NCI-H1048 (cell line): ENCODE results near the gene AFF3.

ENCODE experiments used
- DNase-seq: peaks from one replicate; lab custom pipeline; 2025; lab: John Stamatoyannopoulos, UW

AFF3 gene

DNA sequence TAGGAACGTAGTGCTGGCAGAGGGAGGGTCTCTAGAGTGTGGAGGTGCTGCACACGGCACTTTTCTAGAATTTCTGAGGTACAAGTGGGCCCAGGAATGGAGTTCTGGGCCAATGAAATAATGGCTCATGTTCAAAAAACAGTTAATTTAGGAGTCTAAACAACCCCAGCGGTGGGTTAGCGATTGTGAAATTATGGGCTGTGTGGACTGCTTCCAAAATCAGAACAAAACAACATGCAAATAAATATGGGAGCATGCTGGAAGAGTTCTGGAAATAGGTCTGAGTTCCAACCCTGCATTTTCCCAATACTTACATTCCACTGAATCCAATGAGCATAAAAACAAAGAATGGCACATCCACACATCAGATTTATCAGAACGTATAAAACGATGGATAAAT is 317.6 kb downstream of the AFF3 start:
- no peak for DNase-seq

DNA sequence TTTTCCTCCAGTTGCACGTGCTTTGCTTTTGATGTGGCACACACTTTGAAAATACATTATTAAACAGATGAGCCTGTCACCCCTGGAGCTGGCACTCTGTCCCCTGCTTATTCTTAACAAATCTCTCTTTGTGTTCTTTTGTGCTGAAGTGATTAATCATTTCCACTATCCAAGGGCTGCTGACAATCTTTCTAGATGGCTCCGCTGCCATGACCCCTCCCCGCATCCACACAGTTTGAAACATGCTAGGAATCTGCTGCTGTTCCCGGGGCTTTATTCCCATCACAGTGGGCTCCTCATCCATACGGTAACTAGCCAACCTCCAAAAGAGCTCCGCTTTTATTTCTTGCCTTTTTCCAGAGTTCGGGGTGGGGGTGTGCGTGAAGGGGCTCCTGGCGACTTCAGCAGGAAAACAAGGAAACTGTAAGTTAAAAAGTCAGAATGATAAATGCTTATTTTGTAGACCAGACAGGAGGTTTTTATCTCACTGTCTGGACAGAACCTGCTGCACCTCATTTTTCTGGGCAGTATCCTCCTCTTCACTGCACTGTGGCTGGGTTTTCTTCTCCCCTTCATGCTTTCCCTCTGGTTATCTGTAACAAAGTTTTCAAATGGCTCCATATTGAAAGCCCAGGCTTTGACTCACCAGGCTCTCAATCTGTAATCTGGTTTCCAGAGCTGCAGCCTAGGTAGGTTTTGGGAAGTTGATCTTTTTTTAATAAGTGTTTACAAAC is 319.7 kb downstream of the AFF3 start:
- no peak for DNase-seq

DNA sequence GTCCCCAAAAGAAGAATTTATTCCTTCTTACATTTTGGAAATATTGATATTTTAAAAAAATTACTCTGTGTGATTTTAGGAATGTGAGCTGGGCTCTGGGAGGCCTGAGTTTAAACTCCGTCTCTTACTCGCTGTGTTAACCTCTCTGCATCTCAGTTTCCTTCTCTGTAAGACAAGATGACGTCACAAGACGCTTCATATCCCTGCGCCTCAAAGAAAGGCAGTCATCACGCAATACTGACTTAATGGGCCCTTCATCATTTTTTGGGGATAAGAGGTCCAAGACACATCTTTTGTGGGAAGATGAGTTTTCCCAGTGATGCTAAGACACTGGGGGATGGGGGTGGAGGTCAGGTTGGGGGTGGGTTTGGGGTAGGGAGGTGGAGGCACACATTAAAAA is 320.4 kb downstream of the AFF3 start:
- no peak for DNase-seq

DNA sequence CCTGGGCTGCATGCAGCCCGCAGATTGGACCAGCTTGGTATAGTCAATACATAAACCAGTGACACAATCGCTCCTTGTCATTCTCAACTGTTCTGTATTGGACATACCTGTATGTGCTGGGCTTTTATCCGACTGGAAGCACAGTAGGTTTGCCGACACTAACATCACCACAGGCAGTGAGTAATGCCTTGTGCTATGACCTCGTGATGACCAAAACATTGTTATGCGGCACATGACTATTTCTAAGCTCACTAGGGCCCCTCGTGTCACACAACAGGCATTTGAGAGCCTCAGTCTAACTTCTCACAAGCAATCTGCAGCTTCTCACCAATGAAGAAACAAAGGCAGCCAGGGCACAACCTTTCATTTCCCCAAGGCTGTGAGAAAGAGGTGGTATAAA is 320.8 kb downstream of the AFF3 start:
- no peak for DNase-seq

DNA sequence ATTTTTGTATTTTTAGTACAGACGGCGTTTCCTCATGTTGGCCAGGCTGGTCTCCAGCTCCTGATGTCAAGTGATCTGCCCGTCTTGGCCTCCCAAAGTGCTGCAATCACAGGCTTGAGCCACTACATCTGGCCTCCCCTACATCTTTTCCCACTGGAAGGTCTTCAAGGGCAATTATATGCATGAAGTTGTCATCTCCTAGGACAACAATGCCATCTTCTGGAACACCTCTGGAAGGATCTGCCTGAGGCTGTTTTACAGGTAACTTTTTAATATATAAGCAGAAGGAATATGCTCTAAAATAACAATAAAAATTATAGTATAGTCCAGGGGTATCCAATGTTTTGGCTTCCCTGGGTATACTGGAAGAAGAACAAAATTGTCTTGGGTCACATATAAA is 321.4 kb downstream of the AFF3 start:
- DNase-seq: no peak

DNA sequence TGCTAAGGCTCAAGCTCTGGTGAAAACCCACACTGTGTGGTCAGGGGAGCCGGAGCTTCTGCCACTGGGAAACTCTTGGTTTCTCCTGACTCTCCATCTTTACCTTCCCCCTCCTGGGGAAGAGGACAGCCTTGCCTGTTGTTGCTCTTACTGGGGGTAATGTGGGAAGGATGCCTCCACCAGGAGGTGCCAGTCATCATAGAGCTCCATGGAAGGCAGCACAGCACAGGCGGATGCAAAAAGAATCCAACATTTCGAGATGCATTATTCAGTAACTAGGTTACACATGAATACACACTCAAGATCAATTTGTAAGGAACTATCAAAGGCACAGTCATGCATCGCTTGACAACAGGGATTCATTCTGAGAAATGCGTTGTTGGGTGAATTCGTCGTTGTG is 322.6 kb downstream of the AFF3 start:
- no peak for DNase-seq

DNA sequence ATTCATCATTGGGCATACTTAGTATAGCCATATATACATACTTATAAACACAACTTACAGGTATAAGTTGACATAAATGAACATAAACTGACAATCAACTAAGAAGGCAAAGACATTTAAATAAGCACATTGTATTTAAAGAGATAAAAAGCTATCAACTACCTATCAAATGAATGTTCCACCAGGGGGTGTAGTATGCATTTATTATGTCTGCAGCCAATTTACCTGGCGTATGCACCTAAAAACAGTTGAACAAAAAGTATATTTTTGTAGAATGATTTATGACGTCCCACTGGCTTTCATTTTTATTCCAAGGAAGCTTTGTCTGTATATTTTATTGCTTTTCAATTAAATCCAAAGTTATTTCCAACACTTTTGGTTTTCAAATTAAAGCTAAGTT is 323.5 kb downstream of the AFF3 start:
- no peak for DNase-seq

DNA sequence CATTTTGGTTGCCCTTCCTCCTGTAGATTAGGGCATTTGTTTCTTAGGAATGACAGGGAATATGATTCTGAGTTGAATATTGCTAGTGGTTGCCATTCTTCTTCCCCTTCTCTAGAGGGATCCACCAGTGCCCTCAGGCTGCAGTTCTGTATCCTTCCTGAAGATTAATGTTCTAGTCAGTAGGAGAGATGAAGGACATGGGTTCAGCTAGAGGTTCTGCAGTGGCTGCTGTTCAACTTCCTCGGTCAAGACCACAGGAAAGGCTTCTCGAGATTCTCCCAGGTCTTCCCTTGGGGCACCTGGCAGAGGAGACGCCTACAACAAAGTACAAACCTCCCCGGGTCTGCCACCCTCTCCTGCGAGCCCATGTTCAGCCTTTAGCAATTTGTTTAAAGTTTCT is 325.5 kb downstream of the AFF3 start:
- no peak for DNase-seq

DNA sequence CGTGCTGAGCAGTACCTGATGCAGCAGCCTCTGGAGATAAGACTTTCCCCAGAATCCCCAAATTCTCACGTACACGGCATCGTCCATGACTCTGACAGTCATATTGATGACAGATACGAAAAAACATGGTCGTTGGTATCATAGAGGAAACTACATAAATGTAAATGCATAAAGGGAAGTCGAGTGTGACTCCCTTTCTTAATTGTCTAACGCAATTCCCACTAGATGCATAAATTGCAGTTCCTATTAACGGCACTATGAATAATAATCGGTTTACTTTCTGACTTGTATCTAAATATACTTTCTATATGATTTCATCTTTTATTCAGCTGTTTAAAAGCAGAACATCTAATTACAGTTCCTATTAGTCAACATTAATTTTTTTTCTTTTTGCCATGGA is 330.0 kb downstream of the AFF3 start:
- no peak for DNase-seq

DNA sequence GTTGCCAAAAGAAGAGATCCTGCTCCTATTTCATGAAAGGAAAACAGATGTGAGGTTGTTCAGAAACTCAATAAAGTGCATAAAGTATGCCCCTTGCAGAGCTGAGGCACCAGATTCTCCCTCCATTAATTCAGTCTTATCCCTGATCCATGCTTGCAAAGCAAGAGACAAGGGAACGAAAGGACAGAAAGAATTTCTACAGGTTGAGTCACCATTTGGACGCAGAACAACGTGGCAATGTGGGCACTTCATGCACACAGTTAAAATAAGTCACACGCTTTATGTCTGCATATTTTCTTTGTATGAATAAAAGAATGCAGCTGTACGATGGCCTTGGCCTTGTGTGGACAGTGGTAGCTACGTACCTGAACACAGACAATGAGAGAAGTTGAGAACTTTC is 330.8 kb downstream of the AFF3 start:
- no peak for DNase-seq

DNA sequence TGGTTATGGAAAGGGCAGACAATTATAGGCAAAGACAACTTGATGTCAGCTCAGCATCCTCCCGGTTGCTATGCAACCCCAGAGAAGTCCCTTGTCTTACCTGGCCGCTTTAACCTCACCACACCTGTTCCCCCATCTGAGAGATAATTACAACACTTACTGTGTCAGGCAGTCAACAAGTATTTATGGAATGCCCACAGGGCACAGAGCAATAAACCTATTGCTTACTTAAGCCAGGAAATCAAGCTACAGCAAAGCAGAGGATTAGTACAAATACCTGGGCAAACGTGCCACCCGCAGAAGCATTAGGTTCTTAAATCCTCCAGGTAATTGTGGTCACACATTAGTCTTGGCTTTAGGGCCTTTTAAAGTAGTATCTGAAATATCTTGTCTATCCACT is 332.2 kb downstream of the AFF3 start:
- no peak for DNase-seq

DNA sequence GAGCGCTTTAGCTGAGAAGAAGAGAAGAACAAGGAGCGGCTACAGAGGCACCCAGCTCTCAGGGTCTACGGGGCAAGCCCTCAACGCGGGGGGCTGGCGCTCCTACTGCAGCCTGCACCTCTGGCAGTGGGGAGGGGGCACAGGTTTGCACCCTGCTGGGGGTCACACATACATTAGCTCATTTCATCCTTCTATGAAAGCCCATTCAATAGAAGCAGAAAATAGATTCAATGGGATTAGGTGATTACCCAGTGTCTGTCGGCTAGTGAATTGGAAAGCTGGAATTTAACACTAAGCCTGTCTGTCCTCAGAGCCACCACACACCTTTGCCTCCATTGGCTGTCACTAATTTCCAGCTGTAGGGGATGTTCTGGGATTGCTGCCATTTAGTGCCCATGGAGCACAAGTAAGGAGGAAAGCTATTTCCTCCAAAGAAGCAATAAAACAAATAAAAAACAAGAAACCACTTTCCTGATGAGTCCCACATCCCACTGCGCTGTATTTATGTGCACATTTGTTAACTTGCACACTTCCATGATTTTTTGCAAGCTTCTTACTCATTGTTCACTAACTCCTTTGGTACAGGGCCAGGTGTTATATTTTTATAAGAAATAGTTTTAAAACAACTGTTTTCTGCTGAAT is 333.0 kb downstream of the AFF3 start:
- no peak for DNase-seq

DNA sequence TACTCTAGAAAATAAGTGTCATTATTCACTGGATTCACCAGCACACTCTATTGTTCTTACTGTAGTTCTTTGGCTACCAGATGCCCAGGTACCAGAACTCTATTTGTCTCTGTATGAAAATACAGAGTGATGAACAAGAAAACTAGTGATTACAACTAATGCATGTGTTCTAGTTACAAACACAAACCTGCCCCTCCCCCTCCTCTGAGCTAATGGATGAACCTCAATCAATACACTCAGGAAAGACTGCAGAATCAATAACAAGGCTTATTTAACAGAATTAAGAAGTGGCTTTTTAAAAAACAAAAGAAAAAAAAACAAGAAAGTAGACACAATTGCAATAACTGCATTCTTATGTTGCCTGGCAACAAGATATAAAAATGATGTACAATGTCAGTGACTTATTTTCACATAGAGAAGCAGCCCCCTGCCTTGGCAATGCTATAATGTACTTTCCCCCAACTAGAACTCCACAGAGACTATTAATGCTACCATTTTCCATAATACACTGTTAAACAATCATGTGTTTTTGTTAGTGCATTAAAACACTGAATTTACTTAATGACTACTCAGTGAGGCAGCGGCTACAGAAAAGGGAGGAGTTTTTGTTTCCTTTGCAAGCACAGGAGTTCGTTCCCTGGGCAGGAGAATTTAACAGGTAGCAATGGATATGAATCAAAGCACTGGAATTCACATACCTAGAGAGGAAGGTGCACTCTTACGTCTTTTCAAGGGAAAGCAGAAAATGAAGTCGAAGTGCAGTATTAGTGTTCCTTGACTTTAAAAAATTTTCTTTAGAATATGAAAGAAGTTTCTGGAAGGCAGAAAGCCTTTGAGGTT is 333.8 kb downstream of the AFF3 start:
- DNase-seq: no peak

DNA sequence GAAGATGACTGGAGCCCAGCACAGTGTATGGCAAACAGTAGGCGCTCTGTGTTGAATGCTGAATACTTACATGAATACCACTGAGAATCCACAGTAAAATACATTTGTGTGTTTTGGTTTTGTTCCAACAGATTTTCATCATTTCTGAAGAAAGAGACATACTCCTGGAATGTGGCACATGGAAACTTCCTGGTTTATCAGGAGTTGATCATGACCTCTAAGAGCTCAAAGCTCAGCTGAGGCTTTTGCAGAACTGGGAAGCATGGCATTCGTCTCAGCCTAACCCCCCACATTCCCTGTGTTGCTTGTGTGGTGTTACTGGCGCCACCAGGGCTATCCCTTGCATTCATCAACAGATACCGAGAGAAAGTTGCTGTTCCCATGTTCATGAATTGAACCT is 335.6 kb downstream of the AFF3 start:
- no peak for DNase-seq

DNA sequence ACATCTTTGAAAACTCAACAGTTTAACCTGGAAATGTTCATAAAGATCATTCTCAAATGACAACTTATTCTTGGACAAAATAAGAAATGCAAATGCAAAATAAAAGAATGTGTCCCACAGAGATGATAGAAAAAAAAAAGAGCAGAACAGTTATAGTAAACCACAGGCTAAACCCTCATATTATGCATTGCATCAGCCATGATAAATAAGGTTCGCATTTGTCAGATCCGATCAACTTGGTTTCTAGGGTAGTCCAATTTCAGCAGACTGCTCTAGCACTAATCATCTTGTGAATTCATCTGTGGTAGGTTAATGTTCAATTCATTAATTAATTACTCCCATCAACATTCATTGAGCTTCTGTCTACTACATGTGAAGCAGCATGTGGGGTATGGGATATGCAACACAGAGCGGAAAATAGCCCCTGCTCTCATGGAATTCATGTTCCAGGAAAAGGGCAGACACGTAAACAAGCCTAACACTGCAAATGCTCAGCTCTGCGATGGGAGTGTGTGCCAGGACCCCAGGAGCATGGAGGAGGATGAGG is 336.4 kb downstream of the AFF3 start:
- DNase-seq: no peak

DNA sequence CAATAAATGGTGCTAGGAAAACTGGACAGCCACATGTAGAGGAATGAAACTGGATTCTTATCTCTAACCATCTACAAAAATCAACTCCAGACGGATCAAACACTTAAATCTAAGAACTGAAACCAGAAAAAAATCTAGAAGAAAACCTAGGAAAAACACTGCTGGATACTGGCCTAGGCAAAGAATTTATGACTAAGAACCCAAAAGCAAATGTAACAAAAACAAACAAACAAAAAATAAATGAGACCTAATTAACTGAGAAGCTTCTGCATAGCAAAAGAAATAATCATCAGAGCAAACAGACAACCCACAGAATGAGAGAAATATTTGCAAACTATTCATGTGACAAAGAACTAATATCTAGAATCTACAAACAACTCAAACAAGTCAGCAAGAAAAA is 338.5 kb downstream of the AFF3 start:
- DNase-seq: no peak

DNA sequence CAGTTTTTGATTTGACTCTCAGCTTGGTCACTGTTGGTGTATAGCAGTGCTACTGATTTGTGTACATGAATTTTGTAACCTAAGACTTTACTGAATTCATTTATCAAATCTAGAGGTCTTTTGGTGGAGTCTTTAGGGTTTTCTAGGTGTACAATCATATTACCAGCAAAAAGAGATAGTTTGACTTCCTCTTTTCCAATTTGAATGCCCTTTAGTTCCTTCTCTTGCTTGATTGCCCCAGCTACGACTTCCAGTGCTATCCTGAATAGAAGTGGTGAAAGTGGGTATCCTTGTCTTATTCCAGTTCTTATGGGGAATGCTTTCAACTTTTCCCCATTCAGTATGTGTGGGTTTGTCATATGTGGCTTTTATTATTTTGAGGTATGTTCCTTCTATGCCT is 339.7 kb downstream of the AFF3 start:
- DNase-seq: no peak

DNA sequence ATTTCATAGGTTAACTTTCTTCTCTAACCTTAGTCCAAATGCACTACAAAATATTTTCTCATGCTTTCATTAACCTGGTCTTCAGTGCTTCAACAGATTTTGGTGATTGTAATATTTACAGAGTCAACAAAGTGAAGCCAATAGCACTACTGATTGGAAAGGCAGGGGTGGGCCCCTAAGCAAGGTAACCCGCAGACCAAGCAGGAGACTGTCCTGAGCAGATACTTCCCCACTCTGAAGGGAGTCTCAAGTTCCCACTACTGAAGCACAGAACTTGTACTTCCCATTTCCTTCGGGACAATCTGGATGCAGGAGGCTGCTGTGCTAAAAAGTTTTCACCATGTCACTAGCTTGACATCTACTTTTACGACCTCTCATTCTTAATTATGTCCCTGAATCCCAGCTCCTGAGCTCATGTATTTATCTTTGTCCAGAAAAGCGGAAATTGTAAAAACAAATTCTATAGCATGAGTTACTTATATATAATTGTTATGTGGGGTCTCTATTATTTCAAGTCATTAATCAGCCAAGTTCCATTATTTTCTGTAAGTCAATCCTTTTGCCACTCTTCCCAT is 341.0 kb downstream of the AFF3 start:
- DNase-seq: no peak

DNA sequence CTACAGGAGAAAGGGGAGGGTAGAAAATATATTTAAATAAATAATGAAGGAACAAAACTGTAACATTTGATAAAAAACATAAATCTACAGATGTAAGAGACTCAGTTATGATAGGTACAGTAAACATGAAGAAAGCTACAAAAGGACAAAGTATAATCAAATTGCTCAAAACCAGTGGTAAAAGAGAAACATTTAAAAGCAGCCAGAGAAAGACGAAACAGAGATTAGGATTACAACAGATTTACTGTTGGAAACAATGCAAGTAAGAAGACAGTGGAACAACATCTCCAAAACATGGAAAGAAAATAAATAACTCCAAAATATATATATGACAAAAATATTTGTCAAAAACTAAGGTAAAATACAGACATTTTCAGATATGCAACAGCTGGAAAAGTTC is 344.9 kb downstream of the AFF3 start:
- DNase-seq: no peak

DNA sequence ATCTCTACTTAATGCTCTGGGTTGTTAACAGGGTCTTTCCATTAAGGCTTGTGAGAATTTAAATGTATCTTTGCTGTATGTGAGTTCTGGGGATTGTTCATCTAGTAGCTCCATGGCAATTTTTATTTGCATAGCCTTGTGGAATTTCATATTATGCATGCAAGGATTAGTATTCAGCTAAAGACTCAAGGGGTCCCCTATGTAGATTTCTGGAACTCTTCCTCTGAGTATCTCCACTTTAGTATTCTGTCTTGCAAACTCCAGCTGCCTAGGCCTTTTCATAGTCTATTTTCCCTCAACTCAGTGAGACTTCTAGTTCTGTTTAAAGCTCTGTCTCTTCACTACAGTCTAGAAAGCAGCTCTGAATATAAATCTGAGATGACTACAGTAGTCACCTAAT is 348.0 kb downstream of the AFF3 start:
- DNase-seq: no peak

DNA sequence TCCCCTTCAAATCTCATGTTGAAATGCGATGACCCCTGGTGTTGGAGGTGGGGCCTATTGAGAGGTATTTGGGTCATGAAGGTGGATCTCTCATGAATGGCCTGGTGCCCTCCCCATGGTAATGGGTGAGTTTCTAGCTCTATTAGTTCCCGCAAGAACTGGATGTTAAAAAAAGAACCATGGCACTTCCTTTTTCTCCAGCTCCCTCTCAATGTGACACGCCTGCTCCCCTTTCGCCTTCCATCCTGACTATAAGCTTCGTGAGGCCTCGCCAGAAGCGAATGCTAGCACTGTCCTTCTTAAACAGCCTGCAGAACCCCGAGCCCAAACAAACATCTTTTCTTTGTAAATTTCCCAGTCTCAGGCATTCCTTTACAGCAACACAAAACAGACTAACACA is 349.4 kb downstream of the AFF3 start:
- DNase-seq: no peak

DNA sequence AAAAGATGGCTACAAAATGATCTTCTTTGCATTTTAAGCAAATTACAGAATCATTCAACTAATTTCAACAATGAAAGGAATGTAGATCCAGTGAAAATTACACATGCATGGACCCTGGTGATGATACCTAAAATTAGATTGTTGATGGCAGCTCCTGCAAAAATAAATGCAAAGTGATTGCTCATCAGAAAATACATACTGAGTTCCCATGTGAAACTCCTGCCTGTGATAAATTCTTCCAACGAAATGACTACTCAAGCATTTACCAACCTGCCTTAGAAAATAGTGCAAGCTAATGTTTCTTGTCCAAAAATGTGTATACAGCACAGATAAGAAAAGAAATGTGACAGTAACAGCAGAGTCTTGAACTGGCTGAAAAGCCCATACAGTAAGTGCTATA is 352.5 kb downstream of the AFF3 start:
- DNase-seq: no peak
